ENCODE results near the gene NT5C3B. TPM values are rescaled to one million over a fixed set of nuclear protein-coding genes. Genes with fewer than 3 reads are reported as not detected.
"Not testable (repeated sequence)": the region's sequence is repeated elsewhere in the genome, so short reads cannot be mapped to it uniquely, and the experiment has no call there.

The NT5C3B gene
- total and polyA plus RNA-seq, 2 experiments from 2014 or later = 47.7 to 87.8 TPM

GRCh38 chr17:41777157-41777573 lies 58.9 kb downstream of the NT5C3B start:
- no peaks in the 10 kb centered on the region for H3K9me3 ChIP-seq (ENCODE audit: low read depth)
- no peak for DNase-seq (ENCODE audit: low spot score)
- no peak overlapping the region for H2AFZ ChIP-seq
- H3K4me2 ChIP-seq = peak overlapping the region; percentile 61
- no peak for TF ChIP-seq EZH2phosphoT487 (IDR thresholded peaks at IDR 0.05; ENCODE audit: low read depth, severe bottlenecking, unreplicated experiment)
- no peak for TF ChIP-seq EZH2 (IDR thresholded peaks at IDR 0.05; ENCODE audit: borderline replicate concordance)
- TF ChIP-seq CTCF (IDR thresholded peaks at IDR 0.05; ENCODE audit: poor library complexity) = peak; percentile 5
- no peak overlapping the region for H3K4me3 ChIP-seq
- H4K20me1 ChIP-seq (ENCODE audit: insufficient read depth, poor library complexity, severe bottlenecking) = peaks cover 91% of the 10 kb centered on the region
- H3K27me3 ChIP-seq = no peaks in the 10 kb centered on the region
- peaks cover 93% of the 10 kb centered on the region for H3K79me2 ChIP-seq
- peaks cover 62% of the 10 kb centered on the region for H3K4me1 ChIP-seq (ENCODE audit: insufficient read depth)
- WGBS (ENCODE audit: low lambda C conversion rate, missing lambda C conversion rate) = 69% methylated on average over 4 of the region's 4 CpGs
- no peaks in the 10 kb centered on the region for H3K9me2 ChIP-seq (replicated peaks; ENCODE audit: insufficient read depth)
- no peaks in the 10 kb centered on the region for H3K36me3 ChIP-seq (replicated peaks; ENCODE audit: insufficient read depth, low read depth)
- H3K27ac ChIP-seq = peak overlapping the region; percentile 79

GRCh38 chr17:41776262-41776900 lies 59.7 kb downstream of the NT5C3B start:
- 94% methylated on average over 14 of the region's 14 CpGs for WGBS (ENCODE audit: low lambda C conversion rate, missing lambda C conversion rate)
- H3K36me3 ChIP-seq (replicated peaks; ENCODE audit: insufficient read depth, low read depth); H2AFZ ChIP-seq; H3K27me3 ChIP-seq; H3K9me3 ChIP-seq (ENCODE audit: low read depth); H3K4me2 ChIP-seq; H3K9me2 ChIP-seq (replicated peaks; ENCODE audit: insufficient read depth); DNase-seq (ENCODE audit: low spot score); H3K4me3 ChIP-seq: not testable (repeated sequence)
- Histone ChIP-seq H3K27ac (peak overlapping the region; percentile 79), H3K79me2 (peaks cover 93% of the 10 kb centered on the region), H4K20me1 (ENCODE audit: insufficient read depth, poor library complexity, severe bottlenecking) (peaks cover 91% of the 10 kb centered on the region), H3K4me1 (ENCODE audit: insufficient read depth) (peaks cover 61% of the 10 kb centered on the region)

GRCh38 chr17:41775394-41776226 lies 60.4 kb downstream of the NT5C3B start:
- no peak for DNase-seq (ENCODE audit: low spot score)
- H3K27ac ChIP-seq = peak overlapping the region; percentile 98
- H3K9me2 ChIP-seq (replicated peaks; ENCODE audit: insufficient read depth) = no peaks in the 10 kb centered on the region
- no peak overlapping the region for H2AFZ ChIP-seq
- no peaks in the 10 kb centered on the region for H3K27me3 ChIP-seq
- TF ChIP-seq CTCF (IDR thresholded peaks at IDR 0.05; ENCODE audit: poor library complexity) = no peak
- no peaks in the 10 kb centered on the region for H3K36me3 ChIP-seq (replicated peaks; ENCODE audit: insufficient read depth, low read depth)
- H3K79me2 ChIP-seq = peaks cover 94% of the 10 kb centered on the region
- no peak overlapping the region for H3K4me3 ChIP-seq
- no peaks in the 10 kb centered on the region for H3K9me3 ChIP-seq (ENCODE audit: low read depth)
- peaks cover 59% of the 10 kb centered on the region for H3K4me1 ChIP-seq (ENCODE audit: insufficient read depth)
- 82% methylated on average over 12 of the region's 12 CpGs for WGBS (ENCODE audit: low lambda C conversion rate, missing lambda C conversion rate)
- H3K4me2 ChIP-seq = no peak overlapping the region
- H4K20me1 ChIP-seq (ENCODE audit: insufficient read depth, poor library complexity, severe bottlenecking) = peaks cover 91% of the 10 kb centered on the region

Small RNAs within 50 kb of the gene (small RNA-seq; reads per million reads assigned to genes)
- gene AC125257.2 = not detected

Other genes with a start within 250 kb of the NT5C3B start
- 0.33 TPM in 1 of 2 replicates, not detected in the other for gene KRT14, start 249.3 kb downstream of the NT5C3B start, total RNA-seq
- 1.1 and 1.9 TPM in 2 replicates for gene KRT14, start 249.3 kb downstream of the NT5C3B start, polyA plus RNA-seq
- gene KRT16, start 223.5 kb downstream of the NT5C3B start, total RNA-seq = 0.90 and 1.1 TPM in 2 replicates
- 2.5 and 4.8 TPM in 2 replicates for gene KRT16, start 223.5 kb downstream of the NT5C3B start, polyA plus RNA-seq
- gene KRT17, start 211.7 kb downstream of the NT5C3B start, total RNA-seq = 41.5 and 59.5 TPM in 2 replicates
- 118 and 145 TPM in 2 replicates for gene KRT17, start 211.7 kb downstream of the NT5C3B start, polyA plus RNA-seq
- gene EIF1, start 147.3 kb downstream of the NT5C3B start, total RNA-seq = 180 and 192 TPM in 2 replicates
- 977 and 989 TPM in 2 replicates for gene EIF1, start 147.3 kb downstream of the NT5C3B start, polyA plus RNA-seq
- gene GAST, start 123.9 kb downstream of the NT5C3B start, total RNA-seq = not detected in 2 replicates
- 2.3 TPM in 1 of 2 replicates, not detected in the other for gene GAST, start 123.9 kb downstream of the NT5C3B start, polyA plus RNA-seq
- 0.03 and 0.08 TPM in 2 replicates for gene HAP1, start 101.6 kb downstream of the NT5C3B start, total RNA-seq
- 0.18 and 0.44 TPM in 2 replicates for gene HAP1, start 101.6 kb downstream of the NT5C3B start, polyA plus RNA-seq
- gene JUP, start 49.5 kb downstream of the NT5C3B start, total RNA-seq = 162 and 209 TPM in 2 replicates
- gene JUP, start 49.5 kb downstream of the NT5C3B start, polyA plus RNA-seq = 191 and 214 TPM in 2 replicates
- gene P3H4, start 24.3 kb downstream of the NT5C3B start, total RNA-seq = 62.6 and 66.2 TPM in 2 replicates
- gene P3H4, start 24.3 kb downstream of the NT5C3B start, polyA plus RNA-seq = 109 and 110 TPM in 2 replicates
- gene FKBP10, start 23.2 kb downstream of the NT5C3B start, total RNA-seq = 239 and 290 TPM in 2 replicates
- gene FKBP10, start 23.2 kb downstream of the NT5C3B start, polyA plus RNA-seq = 88.0 and 92.0 TPM in 2 replicates
- 0.43 TPM in 1 of 2 replicates, not detected in the other for gene KLHL10, start 1.6 kb upstream of the NT5C3B start, total RNA-seq
- not detected in 2 replicates for gene KLHL10, start 1.6 kb upstream of the NT5C3B start, polyA plus RNA-seq
- gene KLHL11, start 29.2 kb upstream of the NT5C3B start, total RNA-seq = 21.5 and 25.2 TPM in 2 replicates
- 9.0 and 10.0 TPM in 2 replicates for gene KLHL11, start 29.2 kb upstream of the NT5C3B start, polyA plus RNA-seq
- 157 and 167 TPM in 2 replicates for gene ACLY, start 82.7 kb upstream of the NT5C3B start, total RNA-seq
- 82.1 and 101 TPM in 2 replicates for gene ACLY, start 82.7 kb upstream of the NT5C3B start, polyA plus RNA-seq
- 0.52 and 0.53 TPM in 2 replicates for gene ODAD4, start 94.4 kb upstream of the NT5C3B start, total RNA-seq
- 0.75 and 0.76 TPM in 2 replicates for gene ODAD4, start 94.4 kb upstream of the NT5C3B start, polyA plus RNA-seq
- gene CNP, start 130.6 kb upstream of the NT5C3B start, total RNA-seq = 59.8 and 61.4 TPM in 2 replicates
- 77.7 and 97.0 TPM in 2 replicates for gene CNP, start 130.6 kb upstream of the NT5C3B start, polyA plus RNA-seq
- 73.6 and 86.3 TPM in 2 replicates for gene DNAJC7, start 181.2 kb upstream of the NT5C3B start, total RNA-seq
- 50.1 and 61.7 TPM in 2 replicates for gene DNAJC7, start 181.2 kb upstream of the NT5C3B start, polyA plus RNA-seq
- 37.5 and 40.8 TPM in 2 replicates for gene NKIRAS2, start 183.9 kb upstream of the NT5C3B start, total RNA-seq
- gene NKIRAS2, start 183.9 kb upstream of the NT5C3B start, polyA plus RNA-seq = 55.0 and 57.2 TPM in 2 replicates
- 1.1 and 1.9 TPM in 2 replicates for gene C17orf113, start 214.4 kb upstream of the NT5C3B start, total RNA-seq
- gene C17orf113, start 214.4 kb upstream of the NT5C3B start, polyA plus RNA-seq = 0.46 and 1.2 TPM in 2 replicates